HG02943 (cell line): Measurements from ENCODE around the gene RNF32.
"Not testable (repeated sequence)": the region's sequence is repeated elsewhere in the genome, so short reads cannot be mapped to it uniquely, and the experiment has no call there.

Source experiments
- ATAC-seq: cut with Tn5 transposase; IDR thresholded peaks from one replicate; pipeline ENCODE4 v1.9.1; 2021; ENCODE audit warnings: mild to moderate bottlenecking, low read depth, moderate library complexity; ENCODE audit not compliant: unreplicated experiment

The RNF32 gene

GRCh38 chr7:156612930-156613329, 27.6 kb upstream of the RNF32 start:
- ATAC-seq = no peak

- no peak for ATAC-seq
Observed at GRCh38 chr7:156614434-156615264, 25.9 kb upstream of the RNF32 start.

DNA sequence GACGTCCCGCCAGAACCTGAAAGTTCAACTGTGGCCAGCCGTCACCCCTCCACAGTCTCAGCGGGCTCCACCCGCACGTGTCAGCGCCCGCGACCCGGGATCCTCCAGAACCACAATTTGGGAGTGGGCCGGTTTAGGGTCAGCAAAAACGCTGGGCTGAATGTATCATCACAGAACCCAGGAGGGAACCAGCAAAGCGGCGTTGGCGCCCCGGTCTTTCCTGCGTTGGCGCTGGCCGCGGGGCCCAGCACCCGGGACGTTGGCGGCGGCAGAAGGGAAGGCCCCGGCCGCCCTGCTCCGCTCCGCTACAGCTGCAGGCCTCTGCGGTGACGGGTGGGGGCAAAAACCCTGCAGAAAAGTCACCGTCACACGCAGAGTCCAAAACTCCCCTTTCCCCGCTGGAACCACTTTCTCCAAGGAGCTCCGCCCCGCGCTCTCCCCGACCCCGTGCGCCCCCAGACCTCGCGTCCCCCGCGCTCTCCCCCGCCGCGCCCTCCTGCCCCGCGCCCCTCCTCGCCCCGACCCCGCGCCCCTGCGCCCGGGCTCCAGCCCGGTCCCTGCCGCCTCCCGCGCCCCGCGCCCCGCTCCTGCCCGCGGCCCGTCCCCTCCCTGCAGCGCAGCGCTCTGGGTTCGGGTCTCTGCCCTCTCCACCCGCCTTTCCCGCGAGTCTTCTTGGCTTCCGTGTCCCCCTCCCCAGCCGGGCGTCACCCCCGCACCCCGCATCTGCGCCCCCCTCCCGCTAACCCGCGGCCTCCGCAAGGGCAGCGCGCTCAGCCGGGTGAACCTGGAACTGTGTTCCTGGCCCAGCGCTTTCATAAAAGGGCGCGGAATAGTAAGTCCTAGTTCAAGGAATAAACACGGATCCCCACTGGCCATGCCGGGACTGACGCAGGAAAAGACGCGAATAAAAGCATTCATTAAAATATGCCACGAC, 24.0 kb upstream of the RNF32 start:
- no peak for ATAC-seq

DNA sequence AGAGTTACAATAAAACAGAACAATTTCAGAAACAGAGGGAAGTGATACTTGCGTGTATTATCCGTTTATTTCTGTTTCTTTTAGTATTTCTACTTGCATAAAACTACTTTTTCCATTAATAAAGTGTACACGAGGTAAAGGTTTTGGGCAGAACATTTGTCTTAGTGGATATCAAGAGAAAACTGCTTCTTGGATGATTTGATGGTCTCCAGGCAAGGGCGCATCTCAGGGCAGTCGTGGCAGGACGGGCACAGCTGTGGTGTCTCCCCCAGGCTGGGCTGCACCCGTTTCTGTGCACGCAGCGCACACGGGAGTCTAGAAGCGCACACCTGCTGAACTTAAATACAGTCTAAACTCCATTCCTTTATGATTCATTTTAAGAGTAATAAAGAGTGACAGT, 23.4 kb upstream of the RNF32 start:
- no peak for ATAC-seq

DNA sequence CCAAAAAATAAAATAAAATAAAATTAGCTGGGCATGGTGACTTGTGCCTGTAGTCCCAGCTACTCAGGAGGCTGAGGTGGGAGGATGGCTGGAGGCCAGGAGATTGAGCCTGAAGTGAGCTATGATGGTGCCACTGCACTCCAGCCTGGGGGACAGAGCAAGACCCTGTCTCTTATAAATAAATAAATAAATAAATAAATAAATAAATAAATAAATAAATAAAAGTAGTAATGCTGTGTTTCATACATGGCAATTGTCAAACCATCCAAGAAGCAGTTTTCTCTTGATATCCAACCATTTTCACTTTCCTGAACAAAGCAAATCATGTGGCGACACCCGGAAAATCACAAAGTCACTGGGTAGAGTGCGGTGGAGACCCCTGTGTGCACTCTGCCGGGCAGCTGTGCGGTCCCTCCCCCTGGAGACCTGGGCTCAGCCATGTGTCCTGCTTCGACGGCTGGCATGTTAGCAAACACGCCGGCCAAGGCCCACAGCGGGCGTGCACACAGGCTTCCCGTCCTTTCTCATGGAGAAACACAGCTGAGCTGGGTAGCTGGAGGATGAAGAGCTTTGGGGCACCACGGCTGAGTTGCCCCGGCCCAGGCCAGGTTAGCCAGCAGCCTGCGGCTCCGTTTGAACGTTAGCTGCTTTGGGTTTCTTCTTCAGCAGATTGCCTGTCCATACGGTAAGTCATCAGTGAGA, 22.3 kb upstream of the RNF32 start:
- no peak for ATAC-seq

DNA sequence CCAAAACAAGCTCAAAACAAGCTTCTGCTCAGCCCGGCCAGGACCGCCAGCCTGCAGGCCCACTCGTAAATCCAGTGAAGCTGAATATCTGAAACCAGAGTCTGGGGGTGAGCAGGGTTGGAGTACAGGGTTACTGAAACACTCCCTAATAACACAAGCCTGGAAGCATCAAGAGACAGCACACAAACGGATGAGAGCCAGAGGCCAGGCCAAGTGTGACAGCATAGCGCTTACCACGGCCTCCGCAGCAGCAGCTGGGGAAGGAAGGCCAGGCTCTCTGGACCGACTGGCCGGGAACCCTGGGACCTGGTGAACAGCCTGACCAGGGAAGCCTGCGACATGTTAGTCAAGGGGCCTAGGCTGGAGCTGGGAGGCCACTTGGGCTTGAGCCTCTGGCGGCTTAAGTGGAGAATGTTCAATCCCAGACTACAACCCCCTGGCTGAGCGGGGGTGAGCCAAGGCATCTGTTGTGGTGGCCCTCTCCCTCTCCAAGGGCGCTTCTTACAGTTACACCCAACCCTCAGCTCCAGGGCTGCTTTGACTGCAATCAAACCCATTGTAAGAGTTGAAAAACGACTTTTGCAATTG, 21.7 kb upstream of the RNF32 start:
- ATAC-seq = no peak

GRCh38 chr7:156619488-156620290, 20.9 kb upstream of the RNF32 start:
- not testable (repeated sequence) for ATAC-seq

DNA sequence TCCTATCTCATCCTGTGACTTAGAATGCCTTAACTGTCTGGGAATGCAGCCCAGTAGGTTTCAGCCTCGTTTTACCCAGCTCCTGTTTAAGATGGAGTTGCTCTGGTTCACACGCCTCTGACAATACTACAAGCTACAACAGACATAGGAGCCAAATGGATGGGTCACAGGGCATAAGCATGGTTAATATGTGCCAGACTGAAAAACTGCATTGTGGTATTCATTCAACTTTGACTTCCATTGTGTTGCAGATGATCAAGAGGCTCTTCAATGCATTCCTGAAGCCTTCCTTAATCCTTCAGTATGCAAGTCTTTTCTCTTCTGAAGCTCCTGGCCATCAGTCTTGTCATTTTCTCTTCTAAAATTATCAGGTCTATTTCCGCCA, 20.3 kb upstream of the RNF32 start:
- no peak for ATAC-seq

DNA sequence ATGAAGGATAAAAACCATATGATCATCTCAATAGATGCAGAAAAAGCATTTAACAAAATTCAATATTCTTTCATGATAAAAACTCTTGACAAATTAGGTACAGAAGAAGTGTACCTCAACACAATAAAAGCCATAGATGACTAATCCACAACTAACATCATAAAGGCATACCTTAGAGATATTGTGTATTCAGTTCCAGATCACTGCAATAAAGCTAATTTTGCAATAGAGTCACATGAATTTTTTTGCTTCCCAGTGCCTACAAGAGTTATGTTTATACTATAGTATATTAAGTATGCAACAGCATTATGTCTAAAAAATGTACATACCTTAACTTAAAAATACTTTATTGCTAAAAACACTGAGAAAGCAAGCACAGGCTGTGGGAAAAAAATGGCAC, 18.9 kb upstream of the RNF32 start:
- ATAC-seq = no peak

DNA sequence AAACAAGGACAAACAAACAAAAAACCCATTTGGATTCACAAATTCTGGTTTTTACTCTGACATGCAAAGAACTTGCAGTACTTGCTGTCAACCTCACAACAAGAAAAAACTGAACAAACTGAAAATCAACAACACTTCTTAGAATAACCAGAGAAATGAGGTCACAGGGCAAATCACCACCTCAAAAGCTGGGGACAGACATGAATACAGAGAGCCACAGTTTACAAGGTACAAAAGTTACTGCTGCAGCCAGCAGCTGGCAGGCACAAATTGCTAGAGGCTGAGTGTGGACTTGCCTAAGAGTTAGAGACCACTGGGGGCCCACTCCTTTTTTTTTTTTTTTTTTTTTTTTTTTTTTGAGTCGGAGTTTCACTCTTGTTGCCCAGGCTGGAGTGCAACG, 15.0 kb upstream of the RNF32 start:
- no peak for ATAC-seq

DNA sequence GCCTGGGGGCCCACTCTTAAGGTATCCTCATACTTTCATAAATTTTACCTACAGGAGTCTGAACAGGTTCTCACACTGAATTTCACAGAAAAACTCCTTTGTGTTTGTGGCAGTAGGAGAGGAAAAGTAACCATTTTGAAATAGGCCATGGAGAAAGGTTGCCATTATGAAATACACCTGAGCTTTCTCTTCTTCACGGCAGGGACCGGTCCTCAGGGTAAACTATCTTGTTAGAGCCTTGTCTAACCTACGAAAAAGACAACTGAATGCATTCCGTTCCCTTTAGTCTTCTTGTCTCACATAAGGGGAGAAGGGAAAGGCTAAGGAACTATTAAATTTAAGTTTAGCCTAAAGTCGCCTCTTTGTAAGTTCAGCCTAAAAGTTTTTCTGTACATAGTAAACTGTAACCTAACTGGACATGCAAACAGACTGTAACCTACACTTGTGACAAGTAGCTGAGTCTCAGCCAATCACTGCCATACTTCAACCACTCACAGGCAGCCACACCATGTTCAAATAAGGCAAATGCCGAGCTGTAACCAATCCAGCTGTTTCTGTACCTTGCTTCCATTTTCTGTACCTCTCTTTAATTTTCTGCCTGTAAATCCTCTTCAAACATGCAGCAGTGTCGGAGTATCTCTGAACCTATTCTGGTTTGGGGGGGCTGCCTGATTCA, 14.2 kb upstream of the RNF32 start:
- no peak for ATAC-seq

- ATAC-seq = no peak
Observed at GRCh38 chr7:156628562-156628961, 12.0 kb upstream of the RNF32 start.

DNA sequence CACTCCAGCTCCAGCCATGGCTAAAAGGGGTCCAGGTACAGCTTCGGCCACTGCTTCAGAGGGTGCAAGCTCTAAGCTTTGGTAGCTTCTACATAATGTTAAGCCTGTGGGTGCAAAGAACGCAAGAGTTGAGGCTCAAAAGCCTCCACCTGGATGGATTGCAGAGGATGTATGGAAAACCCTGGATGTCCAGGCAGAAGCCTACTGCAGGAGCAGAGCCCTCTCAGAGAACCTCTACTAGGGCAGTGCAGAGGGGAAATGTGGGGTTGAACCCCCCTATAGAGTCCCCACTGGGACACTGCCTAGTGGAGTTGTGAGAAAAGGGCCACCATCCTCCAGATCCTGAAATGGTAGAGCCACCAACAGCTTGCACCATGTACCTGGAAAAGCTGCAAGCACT, 10.7 kb upstream of the RNF32 start:
- ATAC-seq = no peak

DNA sequence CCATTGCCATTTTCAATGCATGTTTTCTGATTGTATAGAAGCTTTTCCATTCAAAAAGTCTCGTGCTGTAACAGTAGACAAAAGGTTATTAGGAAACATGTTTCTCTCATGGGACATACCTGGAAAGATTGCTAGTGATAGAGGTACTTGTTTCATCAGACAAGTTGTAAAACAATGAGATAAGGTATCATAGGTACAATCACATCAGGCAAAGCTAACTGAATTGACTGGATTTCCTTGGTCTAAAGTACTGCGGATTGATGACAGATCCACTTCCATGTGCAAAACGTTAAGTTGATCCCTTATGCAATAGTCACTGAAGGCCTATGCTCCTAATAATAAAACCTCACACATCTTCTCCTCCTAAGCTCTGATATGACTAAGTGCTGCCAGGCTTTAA, 6.5 kb upstream of the RNF32 start:
- no peak for ATAC-seq

GRCh38 chr7:156635529-156636385, 4.8 kb upstream of the RNF32 start:
- no peak for ATAC-seq

GRCh38 chr7:156637093-156637492, 3.5 kb upstream of the RNF32 start:
- not testable (repeated sequence) for ATAC-seq

- no peak for ATAC-seq
Observed at GRCh38 chr7:156638443-156639077, 2.0 kb upstream of the RNF32 start.
